K562 (cell line): ENCODE measurements around the gene ANKRD44.

Source experiments
- CREM ChIP-seq: IDR thresholded peaks from 2 replicates; pipeline ENCODE4 v1.6.1; 2014; ENCODE audit warnings: antibody characterized with exemption, low read depth
- POLR2A ChIP-seq: fragments of 450-650 bp; conservative IDR thresholded peaks from 2 replicates; pipeline ENCODE4 v1.6.1; 2016
- POLR2AphosphoS5 ChIP-seq: IDR thresholded peaks from 2 replicates; pipeline ENCODE4 v1.6.1; 2011; ENCODE audit warnings: mild to moderate bottlenecking, low read depth, low read length, moderate library complexity; ENCODE audit not compliant: control insufficient read depth, insufficient read depth
- ZEB2 ChIP-seq: fragments of 450-650 bp; IDR thresholded peaks from 2 replicates; pipeline ENCODE4 v1.6.1; 2016
- ZNF253 ChIP-seq: fragments of 250-450 bp; sonication (Bioruptor Pico); conservative IDR thresholded peaks from 2 replicates; pipeline ENCODE4 v1.6.1; 2021; ENCODE audit warnings: mild to moderate bottlenecking
- ZNF644 ChIP-seq: fragments of 200-800 bp; sonication (Bioruptor generic); IDR thresholded peaks from 2 replicates; pipeline ENCODE4 v1.6.1; 2016; ENCODE audit warnings: low read depth, missing genetic modification characterization, missing compliant biosample characterization

GRCh38 chr2:197073701-197074433 is 236.7 kb downstream of the ANKRD44 start:
- TF ChIP-seq POLR2AphosphoS5, result no peak
- TF ChIP-seq ZNF644, result no peak
- no peak for TF ChIP-seq CREM
- TF ChIP-seq POLR2A, result no peak
- TF ChIP-seq ZNF253 (CRISPR knock-in tag), result no peak
- TF ChIP-seq ZEB2, result no peak
